Measurements from ENCODE around the gene DNAI7.
A peak's percentile ranks its signal among the peaks of the same experiment; 100 is the strongest.

- TF ChIP-seq CTCF (IDR thresholded peaks at IDR 0.05), result peak in 3 of 4 experiments; percentile 48 to 66 (median 65)
- TF ChIP-seq POLR2AphosphoS5 (IDR thresholded peaks at IDR 0.05), result no peak
Observed at GRCh38 chr12:25241167-25242020, 46.4 kb upstream of the DNAI7 start.

All from sigmoid colon (tissue), 4 donors.